Right atrium auricular region (tissue), 2 donors: ENCODE data around the gene RASGRF2. TPM values are rescaled to one million over a fixed set of nuclear protein-coding genes. Genes with fewer than 3 reads are reported as not detected.

Source experiments
- DNase-seq: peaks from one replicate; pipeline ENCODE4 v3.0.0-alpha.2; 2019; ENCODE audit warnings: low spot score
- H3K27ac ChIP-seq, 2 donors: fragments of 200-600 bp; sonication (generic); 1 replicate in 1 of 2; 2 replicates in 1 of 2; pipeline ENCODE4 v1.5.1; 2016 to 2019
- H3K27me3 ChIP-seq, 2 donors: fragments of 200-600 bp; sonication (generic); one replicate each; pipeline versions ENCODE4 v1.5.1 to v1.6.0; 2017 to 2019
- H3K36me3 ChIP-seq: fragments of 200-600 bp; sonication (generic); one replicate; pipeline ENCODE4 v1.5.1; 2016
- H3K4me1 ChIP-seq, 2 donors: fragments of 200-600 bp; sonication (generic); one replicate each; pipeline versions ENCODE4 v1.5.1 to v1.6.0; 2017 to 2019
- H3K4me3 ChIP-seq, 2 donors: fragments of 200-600 bp; sonication (generic); 1 replicate in 1 of 2; 2 replicates in 1 of 2; pipeline ENCODE4 v1.5.1; 2017 to 2019; ENCODE audit warnings: mild to moderate bottlenecking in 1 of 2, moderate library complexity in 1 of 2
- H3K9me3 ChIP-seq, 2 donors: fragments of 200-600 bp; sonication (generic); one replicate each; pipeline ENCODE4 v1.5.1; 2019
- total RNA-seq, 2 donors: library from RNA; depleted of rRNA; stranded (reverse); fragments of >200 nt; gene quantifications; one replicate each; pipeline ENCODE4 v1.1.0, GENCODE V29; 2016
- TF ChIP-seq, protein P1 (sequence below), 2 donors: fragments of 200-600 bp; sonication (generic); IDR thresholded peaks; one replicate each; pipeline ENCODE4 v1.5.1; 2019; ENCODE audit warnings: antibody characterized with exemption in 2 of 2

RASGRF2 gene
- total RNA-seq, 2 donors from 2014 or later, result 3.5 to 6.3 TPM

DNA sequence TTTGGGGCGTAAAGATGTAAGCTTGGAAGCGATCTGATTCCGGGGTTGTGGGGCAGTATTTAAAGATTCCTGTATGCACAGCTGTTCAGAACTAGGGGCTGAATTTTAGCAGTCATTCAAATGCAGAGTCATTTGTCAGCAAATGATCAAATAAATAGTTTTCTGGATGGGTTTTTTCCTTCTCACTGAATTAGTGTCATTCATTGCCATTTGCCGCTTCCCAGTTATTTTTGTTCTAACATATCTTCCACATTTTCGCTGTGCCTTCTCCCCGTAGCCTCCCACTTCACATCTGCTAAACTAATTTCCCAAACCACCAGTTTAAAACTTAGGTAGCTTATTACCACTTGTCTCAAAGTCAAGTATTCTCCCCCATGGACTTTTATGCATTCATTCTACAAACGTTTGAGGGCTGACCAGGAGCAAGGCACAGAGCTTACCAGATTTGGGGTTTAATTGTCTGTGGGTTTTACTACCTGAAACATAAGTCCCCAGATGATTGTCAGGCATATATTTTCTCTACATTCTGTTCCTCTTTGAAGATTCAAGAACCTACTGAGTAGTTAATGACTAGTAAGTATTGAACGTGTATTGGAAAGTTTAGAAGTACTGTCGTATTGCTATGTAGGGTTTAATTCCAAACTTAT lies 231.7 kb downstream of the RASGRF2 start:
- Histone ChIP-seq H3K4me3 (no peak overlapping the region), H3K9me3 (no peaks in the 10 kb centered on the region), H3K36me3 (no peaks in the 10 kb centered on the region), H3K4me1 (peaks cover 0 to 18% of the 10 kb centered on the region in 2 donors), H3K27ac (no peak overlapping the region), H3K27me3 (no peaks in the 10 kb centered on the region)
- TF ChIP-seq, protein P1, sequence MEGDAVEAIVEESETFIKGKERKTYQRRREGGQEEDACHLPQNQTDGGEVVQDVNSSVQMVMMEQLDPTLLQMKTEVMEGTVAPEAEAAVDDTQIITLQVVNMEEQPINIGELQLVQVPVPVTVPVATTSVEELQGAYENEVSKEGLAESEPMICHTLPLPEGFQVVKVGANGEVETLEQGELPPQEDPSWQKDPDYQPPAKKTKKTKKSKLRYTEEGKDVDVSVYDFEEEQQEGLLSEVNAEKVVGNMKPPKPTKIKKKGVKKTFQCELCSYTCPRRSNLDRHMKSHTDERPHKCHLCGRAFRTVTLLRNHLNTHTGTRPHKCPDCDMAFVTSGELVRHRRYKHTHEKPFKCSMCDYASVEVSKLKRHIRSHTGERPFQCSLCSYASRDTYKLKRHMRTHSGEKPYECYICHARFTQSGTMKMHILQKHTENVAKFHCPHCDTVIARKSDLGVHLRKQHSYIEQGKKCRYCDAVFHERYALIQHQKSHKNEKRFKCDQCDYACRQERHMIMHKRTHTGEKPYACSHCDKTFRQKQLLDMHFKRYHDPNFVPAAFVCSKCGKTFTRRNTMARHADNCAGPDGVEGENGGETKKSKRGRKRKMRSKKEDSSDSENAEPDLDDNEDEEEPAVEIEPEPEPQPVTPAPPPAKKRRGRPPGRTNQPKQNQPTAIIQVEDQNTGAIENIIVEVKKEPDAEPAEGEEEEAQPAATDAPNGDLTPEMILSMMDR (IDR thresholded peaks at IDR 0.05), result no peak
- no peak for DNase-seq

DNA sequence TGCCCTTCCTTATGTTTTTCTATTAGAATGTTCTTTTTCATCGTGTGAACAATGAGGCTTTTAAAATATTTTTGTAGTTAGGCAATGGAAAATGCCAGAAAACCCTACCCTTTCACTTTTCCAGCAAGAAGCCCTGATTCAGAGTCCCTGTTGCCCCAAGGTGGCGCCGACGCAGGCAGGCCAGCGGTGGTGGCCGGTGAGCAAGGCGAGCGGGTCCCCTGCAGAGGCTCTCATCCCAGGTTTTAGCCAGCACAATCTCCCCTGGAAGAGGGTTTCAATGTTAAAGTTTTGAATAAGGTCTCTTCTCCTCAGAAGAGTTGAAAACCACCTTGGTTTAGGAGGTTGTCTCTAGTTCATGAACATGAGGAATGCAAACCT lies 232.2 kb downstream of the RASGRF2 start:
- Histone ChIP-seq H3K4me1 (peaks cover 0 to 18% of the 10 kb centered on the region in 2 donors), H3K36me3 (no peaks in the 10 kb centered on the region), H3K4me3 (no peak overlapping the region), H3K9me3 (no peaks in the 10 kb centered on the region), H3K27me3 (no peaks in the 10 kb centered on the region), H3K27ac (no peak overlapping the region)
- no peak for DNase-seq
- TF ChIP-seq, protein P1 (IDR thresholded peaks at IDR 0.05), result no peak

- DNase-seq, result peak; percentile 87
- H3K9me3 ChIP-seq, result no peaks in the 10 kb centered on the region
- H3K4me1 ChIP-seq, result peaks cover 0 to 14% of the 10 kb centered on the region in 2 donors
- no peaks in the 10 kb centered on the region for H3K36me3 ChIP-seq
- H3K4me3 ChIP-seq, result no peak overlapping the region
- TF ChIP-seq, protein P1 (IDR thresholded peaks at IDR 0.05), result peak; percentile 85 to 98
- no peak overlapping the region for H3K27ac ChIP-seq
- H3K27me3 ChIP-seq, result no peaks in the 10 kb centered on the region
Measured at GRCh38 chr5:81194633-81195334, 234.6 kb downstream of the RASGRF2 start.

DNA sequence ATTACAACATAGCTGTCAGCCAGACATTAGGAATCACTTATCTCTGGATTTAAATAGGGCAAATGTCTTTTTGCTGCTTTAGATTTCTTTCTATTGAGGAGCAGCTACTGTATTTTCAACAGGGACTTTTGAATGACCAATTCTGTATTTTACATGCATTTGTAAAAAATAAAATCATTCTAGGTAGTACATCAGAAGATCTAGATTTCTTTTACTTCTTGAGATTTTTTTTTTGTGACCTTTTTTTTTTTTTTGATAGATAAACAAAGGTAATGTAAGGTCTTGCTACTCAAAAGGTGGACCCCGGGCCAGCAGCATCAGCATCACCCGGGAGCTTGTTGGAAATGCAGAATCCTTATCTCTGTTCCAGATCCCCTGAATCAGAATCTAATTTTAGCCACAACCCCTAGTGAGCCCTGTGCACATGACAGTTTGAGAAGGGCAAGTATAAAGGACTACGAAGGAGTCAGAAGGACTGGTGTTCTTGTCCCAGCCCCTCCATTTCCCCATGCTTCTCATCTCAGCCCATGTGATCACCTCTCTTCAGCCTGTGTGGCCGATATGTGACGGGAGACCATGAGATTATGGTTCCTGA lies 235.3 kb downstream of the RASGRF2 start:
- TF ChIP-seq, protein P1 (IDR thresholded peaks at IDR 0.05), result peak in 1 of 2 donors; percentile 34
- no peak overlapping the region for H3K27ac ChIP-seq
- H3K9me3 ChIP-seq, result no peaks in the 10 kb centered on the region
- DNase-seq, result no peak
- H3K4me3 ChIP-seq, result no peak overlapping the region
- H3K27me3 ChIP-seq, result no peaks in the 10 kb centered on the region
- no peaks in the 10 kb centered on the region for H3K36me3 ChIP-seq
- peaks cover 0 to 14% of the 10 kb centered on the region in 2 donors for H3K4me1 ChIP-seq

DNA sequence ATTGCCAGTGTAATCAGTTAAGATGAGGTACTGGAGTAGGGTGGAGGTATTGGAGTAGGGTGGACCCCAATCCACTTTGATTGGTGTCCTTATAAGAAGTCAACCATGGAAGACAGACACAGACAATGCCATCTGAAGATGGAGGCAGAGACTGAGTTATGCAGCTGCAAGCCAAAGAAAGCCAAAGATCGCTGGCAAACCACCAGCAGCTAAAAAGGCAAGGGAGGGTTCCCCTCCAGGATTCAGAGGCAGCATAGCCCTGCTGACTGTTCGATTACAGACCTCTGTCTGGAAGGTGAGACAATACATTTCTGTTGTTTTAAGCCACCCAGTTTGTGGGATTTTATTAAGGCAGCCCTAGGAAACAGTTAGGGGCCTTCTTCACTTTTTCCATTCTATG lies 242.5 kb downstream of the RASGRF2 start:
- H3K36me3 ChIP-seq, result no peaks in the 10 kb centered on the region
- DNase-seq, result no peak
- TF ChIP-seq, protein P1 (IDR thresholded peaks at IDR 0.05), result no peak

More for the DNA sequence above, 242.5 kb downstream of the RASGRF2 start:
- Histone ChIP-seq H3K27ac (no peak overlapping the region), H3K9me3 (no peaks in the 10 kb centered on the region), H3K4me3 (no peak overlapping the region), H3K27me3 (no peaks in the 10 kb centered on the region), H3K4me1 (no peaks in the 10 kb centered on the region)
